ENCODE measurements around the gene RAB10. TPM values are rescaled to one million over a fixed set of nuclear protein-coding genes. Genes with fewer than 3 reads are reported as not detected.

RAB10 gene
- total RNA-seq, 1 experiment from 2014 or later = 130 TPM

- Histone ChIP-seq H3K4me2 (ENCODE audit: insufficient read depth, insufficient read length, low read length) (no peak overlapping the region), H2AK5ac (ENCODE audit: insufficient read length, low read length) (no peak overlapping the region), H3K79me2 (ENCODE audit: insufficient read depth, low read length) (no peaks in the 10 kb centered on the region; the same call in 1 of the 2 replicates), H3K27ac (ENCODE audit: insufficient read length, low read depth, low read length) (no peak overlapping the region), H3K4ac (ENCODE audit: low read depth, low read length) (no peak overlapping the region), H4K20me1 (ENCODE audit: control insufficient read depth, insufficient read depth, insufficient read length) (no peaks in the 10 kb centered on the region), H3K79me1 (ENCODE audit: insufficient read depth, low read depth, low read length, poor library complexity, severe bottlenecking) (peaks cover 6% of the 10 kb centered on the region), H2BK120ac (ENCODE audit: low read depth, low read length, poor library complexity, severe bottlenecking) (no peak overlapping the region), H2BK15ac (ENCODE audit: low read depth, low read length) (no peak overlapping the region), H3K18ac (ENCODE audit: insufficient read length, low read depth, low read length) (no peak overlapping the region), H3K9ac (ENCODE audit: extremely low read depth, insufficient read length, low read length) (no peak overlapping the region), H4K91ac (ENCODE audit: insufficient read length, low read depth, low read length) (no peak overlapping the region), H3T11ph (ENCODE audit: low read length) (no peak overlapping the region), H2BK12ac (ENCODE audit: insufficient read length, low read depth, low read length) (no peak overlapping the region), H3K4me1 (ENCODE audit: insufficient read depth, low read length) (no peaks in the 10 kb centered on the region), H3K56ac (ENCODE audit: insufficient read length, low read depth, low read length) (no peak overlapping the region), H3K23ac (ENCODE audit: insufficient read length, low read depth, low read length) (no peak overlapping the region), H2BK5ac (ENCODE audit: insufficient read length, low read length) (no peak overlapping the region), H4K8ac (replicated peaks; ENCODE audit: insufficient read length, low read depth, low read length) (no peak overlapping the region), H4K5ac (ENCODE audit: insufficient read length, low read depth, low read length) (no peak overlapping the region), H3K14ac (ENCODE audit: insufficient read depth, low read length) (no peak overlapping the region), H3K27me3 (ENCODE audit: insufficient read depth, low read length) (no peaks in the 10 kb centered on the region), H2BK20ac (ENCODE audit: low read depth, low read length, poor library complexity, severe bottlenecking) (no peak overlapping the region), H3K23me2 (ENCODE audit: insufficient read length, low read depth, low read length, poor library complexity, severe bottlenecking) (no peaks in the 10 kb centered on the region), H2AFZ (ENCODE audit: low read length) (no peak overlapping the region), H3K9me3 (ENCODE audit: control insufficient read depth, low read depth, low read length) (no peaks in the 10 kb centered on the region)
- Mint-ChIP-seq H3K27me3 (ENCODE audit: low read depth) (no peaks in the 10 kb centered on the region), H3K36me3 (ENCODE audit: insufficient read depth in 1 of 3, low read depth in 3 of 3) (peaks cover 0 to 15% (median 11%) of the 10 kb centered on the region in 3 experiments; a peak in 6 of 7 replicates), H3K4me1 (peaks cover 6 to 13% of the 10 kb centered on the region in 2 experiments), H3K4me3 (no peak overlapping the region), H3K9me3 (no peaks in the 10 kb centered on the region), H3K27ac (peak overlapping the region in 2 of 3 experiments; percentile 92 to 93; a peak in 4 of 7 replicates)
- WGBS (ENCODE audit: extremely low coverage, insufficient read length, low lambda C conversion rate) = no CpG with 5 or more reads among the region's 3 CpGs
- no peak for DNase-seq
- TF ChIP-seq, protein P1, sequence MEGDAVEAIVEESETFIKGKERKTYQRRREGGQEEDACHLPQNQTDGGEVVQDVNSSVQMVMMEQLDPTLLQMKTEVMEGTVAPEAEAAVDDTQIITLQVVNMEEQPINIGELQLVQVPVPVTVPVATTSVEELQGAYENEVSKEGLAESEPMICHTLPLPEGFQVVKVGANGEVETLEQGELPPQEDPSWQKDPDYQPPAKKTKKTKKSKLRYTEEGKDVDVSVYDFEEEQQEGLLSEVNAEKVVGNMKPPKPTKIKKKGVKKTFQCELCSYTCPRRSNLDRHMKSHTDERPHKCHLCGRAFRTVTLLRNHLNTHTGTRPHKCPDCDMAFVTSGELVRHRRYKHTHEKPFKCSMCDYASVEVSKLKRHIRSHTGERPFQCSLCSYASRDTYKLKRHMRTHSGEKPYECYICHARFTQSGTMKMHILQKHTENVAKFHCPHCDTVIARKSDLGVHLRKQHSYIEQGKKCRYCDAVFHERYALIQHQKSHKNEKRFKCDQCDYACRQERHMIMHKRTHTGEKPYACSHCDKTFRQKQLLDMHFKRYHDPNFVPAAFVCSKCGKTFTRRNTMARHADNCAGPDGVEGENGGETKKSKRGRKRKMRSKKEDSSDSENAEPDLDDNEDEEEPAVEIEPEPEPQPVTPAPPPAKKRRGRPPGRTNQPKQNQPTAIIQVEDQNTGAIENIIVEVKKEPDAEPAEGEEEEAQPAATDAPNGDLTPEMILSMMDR (conservative IDR thresholded peaks at IDR 0.05) = no peak
These were observed 88.7 kb downstream of the RAB10 start for GRCh38 chr2:26122630-26123029.

Data from H9 (cell line).